ENCODE measurements around the gene HCAR1.
"Not testable (repeated sequence)": the region's sequence is repeated elsewhere in the genome, so short reads cannot be mapped to it uniquely, and the experiment has no call there.

DNA sequence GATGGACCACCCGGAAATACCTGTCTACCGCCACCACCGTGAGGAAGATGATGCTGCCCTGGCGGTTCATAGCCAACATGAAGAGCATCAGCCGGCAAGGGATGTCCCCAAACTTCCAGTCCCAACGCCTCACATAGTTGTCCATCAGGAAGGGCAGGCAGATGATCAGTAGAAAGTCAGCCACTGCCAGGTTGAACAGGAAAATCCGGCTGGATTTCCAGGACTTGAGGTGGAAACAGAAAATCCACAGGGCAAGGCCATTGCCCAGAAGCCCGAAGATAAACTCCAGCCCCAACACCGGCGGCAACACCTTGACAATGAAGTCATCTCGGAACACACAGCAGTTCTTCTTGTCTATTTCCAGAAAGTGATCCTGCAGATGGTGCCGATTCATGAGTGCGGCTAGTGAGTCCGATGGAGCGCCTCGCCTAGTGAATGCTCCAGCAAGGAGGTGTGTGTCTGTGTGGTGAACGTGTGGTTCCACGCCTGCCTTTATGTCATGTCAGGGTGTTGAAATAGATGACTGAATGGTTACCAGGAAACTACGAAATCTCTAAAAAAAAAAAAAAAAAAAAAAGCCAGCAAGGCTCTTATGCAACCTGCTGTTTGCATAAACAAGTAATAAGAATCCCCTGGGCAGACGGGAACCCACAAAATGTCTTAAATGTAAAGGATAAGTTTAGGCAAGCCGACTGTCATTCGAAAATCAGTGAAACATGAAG, 27.6 kb downstream of the HCAR1 start, which contains the start of gene HCAR2:
- TF ChIP-seq, protein P1, sequence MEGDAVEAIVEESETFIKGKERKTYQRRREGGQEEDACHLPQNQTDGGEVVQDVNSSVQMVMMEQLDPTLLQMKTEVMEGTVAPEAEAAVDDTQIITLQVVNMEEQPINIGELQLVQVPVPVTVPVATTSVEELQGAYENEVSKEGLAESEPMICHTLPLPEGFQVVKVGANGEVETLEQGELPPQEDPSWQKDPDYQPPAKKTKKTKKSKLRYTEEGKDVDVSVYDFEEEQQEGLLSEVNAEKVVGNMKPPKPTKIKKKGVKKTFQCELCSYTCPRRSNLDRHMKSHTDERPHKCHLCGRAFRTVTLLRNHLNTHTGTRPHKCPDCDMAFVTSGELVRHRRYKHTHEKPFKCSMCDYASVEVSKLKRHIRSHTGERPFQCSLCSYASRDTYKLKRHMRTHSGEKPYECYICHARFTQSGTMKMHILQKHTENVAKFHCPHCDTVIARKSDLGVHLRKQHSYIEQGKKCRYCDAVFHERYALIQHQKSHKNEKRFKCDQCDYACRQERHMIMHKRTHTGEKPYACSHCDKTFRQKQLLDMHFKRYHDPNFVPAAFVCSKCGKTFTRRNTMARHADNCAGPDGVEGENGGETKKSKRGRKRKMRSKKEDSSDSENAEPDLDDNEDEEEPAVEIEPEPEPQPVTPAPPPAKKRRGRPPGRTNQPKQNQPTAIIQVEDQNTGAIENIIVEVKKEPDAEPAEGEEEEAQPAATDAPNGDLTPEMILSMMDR (IDR thresholded peaks at IDR 0.05) = not testable (repeated sequence)
- TF ChIP-seq POLR2A, EP300 (IDR thresholded peaks at IDR 0.05): not testable (repeated sequence)

All from suprapubic skin (tissue), 3 donors.